ENCODE data around the gene MAST2. TPM values are rescaled to one million over a fixed set of nuclear protein-coding genes. Genes with fewer than 3 reads are reported as not detected.

Gene MAST2
- total RNA-seq, 1 experiment from 2014 or later, result 41.9 TPM

DNA sequence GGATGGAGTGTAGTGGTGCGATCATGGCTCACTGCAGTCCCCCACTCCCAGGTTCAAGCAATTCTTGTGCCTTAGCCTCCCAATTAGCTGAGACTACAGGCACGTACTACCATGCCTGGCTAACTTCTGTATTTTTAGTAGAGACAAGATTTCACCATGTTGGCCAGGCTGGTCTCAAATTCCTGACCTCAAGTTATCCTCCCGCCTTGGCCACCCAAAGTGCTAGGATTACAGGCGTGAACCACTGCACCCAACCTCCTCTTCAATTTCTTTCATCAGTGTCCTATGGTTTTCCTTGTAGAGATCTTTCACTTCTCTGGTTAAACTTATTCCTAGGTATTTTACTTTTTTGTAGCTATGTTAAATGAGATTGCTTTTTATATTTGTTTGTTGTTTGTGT, 10.7 kb upstream of the MAST2 start (continued):
- TF ChIP-seq YY1 (IDR thresholded peaks at IDR 0.05; ENCODE audit: extremely low read depth, insufficient replicate concordance, low read depth, low read length), result no peak

DNA sequence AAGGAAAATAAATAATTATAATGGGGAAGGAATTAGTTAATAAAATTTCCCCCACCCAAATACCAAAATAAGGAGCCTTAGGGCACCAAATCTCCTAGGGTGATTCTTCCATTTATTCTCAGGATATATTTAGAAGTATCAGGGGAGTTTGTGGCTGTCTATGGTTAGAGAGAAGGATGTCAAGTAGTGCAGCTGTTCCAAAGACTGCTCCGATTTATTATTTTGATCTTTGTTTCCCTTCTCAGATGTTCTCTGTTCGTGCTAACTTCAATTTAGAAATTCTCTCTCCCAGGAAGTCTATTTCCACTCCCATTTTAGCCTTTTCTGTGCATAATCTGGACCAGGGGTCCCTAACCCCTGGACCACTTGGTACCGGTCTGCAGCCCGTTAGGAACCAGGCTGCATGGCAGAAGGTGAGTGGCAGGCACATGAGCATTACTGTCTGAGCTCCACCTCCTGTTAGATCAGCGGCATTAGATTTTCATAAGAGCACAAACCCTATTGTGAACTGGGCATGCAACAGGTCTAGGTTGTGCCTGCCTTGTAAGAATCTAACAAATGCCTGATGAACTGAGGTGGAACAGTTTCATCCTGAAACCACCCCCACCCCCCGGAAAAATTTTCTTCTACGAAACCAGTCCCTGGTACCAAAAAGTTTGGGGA, 9.3 kb upstream of the MAST2 start:
- peak; percentile 71 for ATAC-seq
- Histone ChIP-seq H3K79me2 (ENCODE audit: insufficient read depth, low read length) (no peaks in the 10 kb centered on the region), H3K27ac (ENCODE audit: low read depth, low read length) (no peak overlapping the region), H3K4me2 (ENCODE audit: low read length) (peak overlapping the region; percentile 36), H3K9me3 (ENCODE audit: control insufficient read depth in 1 of 2, insufficient read depth in 1 of 2, low read depth in 1 of 2, low read length in 2 of 2) (no peaks in the 10 kb centered on the region), H3K36me3 (ENCODE audit: control insufficient read depth in 1 of 2, insufficient read depth in 2 of 2, low read length in 2 of 2) (no peaks in the 10 kb centered on the region), H3K9ac (ENCODE audit: low read length) (no peak overlapping the region), H3K9me2 (ENCODE audit: insufficient read depth) (no peaks in the 10 kb centered on the region), H4K20me1 (ENCODE audit: insufficient read depth) (no peaks in the 10 kb centered on the region), H3K4me3 (replicated peaks in 1 of 2; ENCODE audit: low read depth in 1 of 2, low read length in 2 of 2) (no peak overlapping the region), H3K4me1 (ENCODE audit: control insufficient read depth in 1 of 2, insufficient read depth in 2 of 2, low read length in 2 of 2) (no peaks in the 10 kb centered on the region; a peak in 1 of 4 replicates), H3K27me3 (ENCODE audit: insufficient read depth, low read length) (no peaks in the 10 kb centered on the region), H2AFZ (ENCODE audit: low read depth, low read length, poor library complexity, severe bottlenecking) (peak overlapping the region; percentile 83)
- CTCF ChIA-PET, result interaction anchor here (0.6 kb wide), 1 partner anchor 96 kb away, joined by 5 read pairs; no protein-coding TSS in a partner anchor
- POLR2A ChIA-PET, result interaction anchor here (1.2 kb wide), 1 partner anchor 107 kb away, joined by 3 read pairs; no protein-coding TSS in a partner anchor
- no peak for DNase-seq (ENCODE audit: low read depth, low spot score)
- no TSS peak for BruUV-seq (replicated peaks)
- RAD21 ChIA-PET (ENCODE audit: low non-redundant PET in 1 of 2, low total read pairs in 2 of 2, uncharacterized antibody in 2 of 2, unreplicated experiment in 2 of 2), result no interaction called here
- intact Hi-C loops (cut with micrococcal nuclease), result no loop called here
- TF ChIP-seq RAD21 (IDR thresholded peaks at IDR 0.05; ENCODE audit: low read depth) (peak; percentile 17; the same call in 1 of the 2 replicates), ZNF274 (IDR thresholded peaks at IDR 0.05; ENCODE audit: low read depth, low read length) (no peak), SP1 (IDR thresholded peaks at IDR 0.05; ENCODE audit: low read depth) (no peak)

DNA sequence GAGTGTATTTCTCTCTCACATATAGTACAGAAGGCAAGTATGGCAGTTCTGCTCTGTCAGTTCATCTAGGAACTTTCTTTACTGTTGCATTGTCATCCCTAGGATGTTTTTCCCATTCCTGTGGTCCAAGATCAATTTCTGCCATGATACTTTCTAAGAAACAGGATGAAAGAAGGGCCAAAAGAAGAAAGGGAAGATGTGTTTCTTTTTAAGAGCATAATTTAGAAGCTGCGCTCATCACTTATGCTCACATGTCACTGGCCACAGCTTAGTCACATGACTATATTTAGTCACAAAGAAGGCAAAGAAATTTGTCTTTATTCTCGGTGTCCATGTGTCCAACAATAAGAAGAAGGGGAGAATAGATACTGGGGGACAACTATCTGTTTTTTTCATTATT, 7.0 kb upstream of the MAST2 start:
- Histone ChIP-seq H3K4me1 (ENCODE audit: control insufficient read depth in 1 of 2, insufficient read depth in 2 of 2, low read length in 2 of 2) (no peaks in the 10 kb centered on the region; a peak in 1 of 4 replicates), H2AFZ (ENCODE audit: low read depth, low read length, poor library complexity, severe bottlenecking) (no peak overlapping the region), H3K4me2 (ENCODE audit: low read length) (no peak overlapping the region), H3K27ac (ENCODE audit: low read depth, low read length) (no peak overlapping the region), H3K9me2 (ENCODE audit: insufficient read depth) (no peaks in the 10 kb centered on the region), H4K20me1 (ENCODE audit: insufficient read depth) (no peaks in the 10 kb centered on the region), H3K4me3 (replicated peaks in 1 of 2; ENCODE audit: low read depth in 1 of 2, low read length in 2 of 2) (no peak overlapping the region), H3K79me2 (ENCODE audit: insufficient read depth, low read length) (no peaks in the 10 kb centered on the region), H3K9me3 (ENCODE audit: control insufficient read depth in 1 of 2, insufficient read depth in 1 of 2, low read depth in 1 of 2, low read length in 2 of 2) (no peaks in the 10 kb centered on the region), H3K36me3 (ENCODE audit: control insufficient read depth in 1 of 2, insufficient read depth in 2 of 2, low read length in 2 of 2) (no peaks in the 10 kb centered on the region), H3K27me3 (ENCODE audit: insufficient read depth, low read length) (no peaks in the 10 kb centered on the region), H3K9ac (ENCODE audit: low read length) (no peak overlapping the region)
- RAD21 ChIA-PET (ENCODE audit: low non-redundant PET in 1 of 2, low total read pairs in 2 of 2, uncharacterized antibody in 2 of 2, unreplicated experiment in 2 of 2), result no interaction called here
- BruUV-seq (replicated peaks), result no TSS peak
- POLR2A ChIA-PET, result no interaction called here
- intact Hi-C loops (cut with micrococcal nuclease), result no loop called here
- CTCF ChIA-PET, result no interaction called here
- no peak for ATAC-seq
- no peak for DNase-seq (ENCODE audit: low read depth, low spot score)
- TF ChIP-seq EGR1 (IDR thresholded peaks at IDR 0.05; ENCODE audit: low read depth) (no peak), SIN3A (IDR thresholded peaks at IDR 0.05; ENCODE audit: low read depth) (no peak), JUND (IDR thresholded peaks at IDR 0.05) (no peak), ZNF274 (IDR thresholded peaks at IDR 0.05; ENCODE audit: low read depth, low read length) (no peak), CEBPB (IDR thresholded peaks at IDR 0.05; ENCODE audit: low read depth) (no peak), ELF1 (IDR thresholded peaks at IDR 0.05; ENCODE audit: borderline replicate concordance, low read depth) (no peak), CBX3 (IDR thresholded peaks at IDR 0.05; ENCODE audit: low read depth) (no peak)
- TF ChIP-seq, protein P1, sequence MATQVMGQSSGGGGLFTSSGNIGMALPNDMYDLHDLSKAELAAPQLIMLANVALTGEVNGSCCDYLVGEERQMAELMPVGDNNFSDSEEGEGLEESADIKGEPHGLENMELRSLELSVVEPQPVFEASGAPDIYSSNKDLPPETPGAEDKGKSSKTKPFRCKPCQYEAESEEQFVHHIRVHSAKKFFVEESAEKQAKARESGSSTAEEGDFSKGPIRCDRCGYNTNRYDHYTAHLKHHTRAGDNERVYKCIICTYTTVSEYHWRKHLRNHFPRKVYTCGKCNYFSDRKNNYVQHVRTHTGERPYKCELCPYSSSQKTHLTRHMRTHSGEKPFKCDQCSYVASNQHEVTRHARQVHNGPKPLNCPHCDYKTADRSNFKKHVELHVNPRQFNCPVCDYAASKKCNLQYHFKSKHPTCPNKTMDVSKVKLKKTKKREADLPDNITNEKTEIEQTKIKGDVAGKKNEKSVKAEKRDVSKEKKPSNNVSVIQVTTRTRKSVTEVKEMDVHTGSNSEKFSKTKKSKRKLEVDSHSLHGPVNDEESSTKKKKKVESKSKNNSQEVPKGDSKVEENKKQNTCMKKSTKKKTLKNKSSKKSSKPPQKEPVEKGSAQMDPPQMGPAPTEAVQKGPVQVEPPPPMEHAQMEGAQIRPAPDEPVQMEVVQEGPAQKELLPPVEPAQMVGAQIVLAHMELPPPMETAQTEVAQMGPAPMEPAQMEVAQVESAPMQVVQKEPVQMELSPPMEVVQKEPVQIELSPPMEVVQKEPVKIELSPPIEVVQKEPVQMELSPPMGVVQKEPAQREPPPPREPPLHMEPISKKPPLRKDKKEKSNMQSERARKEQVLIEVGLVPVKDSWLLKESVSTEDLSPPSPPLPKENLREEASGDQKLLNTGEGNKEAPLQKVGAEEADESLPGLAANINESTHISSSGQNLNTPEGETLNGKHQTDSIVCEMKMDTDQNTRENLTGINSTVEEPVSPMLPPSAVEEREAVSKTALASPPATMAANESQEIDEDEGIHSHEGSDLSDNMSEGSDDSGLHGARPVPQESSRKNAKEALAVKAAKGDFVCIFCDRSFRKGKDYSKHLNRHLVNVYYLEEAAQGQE (IDR thresholded peaks at IDR 0.05; ENCODE audit: low read depth), result no peak
- TF ChIP-seq, protein P2, sequence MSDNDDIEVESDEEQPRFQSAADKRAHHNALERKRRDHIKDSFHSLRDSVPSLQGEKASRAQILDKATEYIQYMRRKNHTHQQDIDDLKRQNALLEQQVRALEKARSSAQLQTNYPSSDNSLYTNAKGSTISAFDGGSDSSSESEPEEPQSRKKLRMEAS (IDR thresholded peaks at IDR 0.05), result no peak
- TF ChIP-seq, protein P3, sequence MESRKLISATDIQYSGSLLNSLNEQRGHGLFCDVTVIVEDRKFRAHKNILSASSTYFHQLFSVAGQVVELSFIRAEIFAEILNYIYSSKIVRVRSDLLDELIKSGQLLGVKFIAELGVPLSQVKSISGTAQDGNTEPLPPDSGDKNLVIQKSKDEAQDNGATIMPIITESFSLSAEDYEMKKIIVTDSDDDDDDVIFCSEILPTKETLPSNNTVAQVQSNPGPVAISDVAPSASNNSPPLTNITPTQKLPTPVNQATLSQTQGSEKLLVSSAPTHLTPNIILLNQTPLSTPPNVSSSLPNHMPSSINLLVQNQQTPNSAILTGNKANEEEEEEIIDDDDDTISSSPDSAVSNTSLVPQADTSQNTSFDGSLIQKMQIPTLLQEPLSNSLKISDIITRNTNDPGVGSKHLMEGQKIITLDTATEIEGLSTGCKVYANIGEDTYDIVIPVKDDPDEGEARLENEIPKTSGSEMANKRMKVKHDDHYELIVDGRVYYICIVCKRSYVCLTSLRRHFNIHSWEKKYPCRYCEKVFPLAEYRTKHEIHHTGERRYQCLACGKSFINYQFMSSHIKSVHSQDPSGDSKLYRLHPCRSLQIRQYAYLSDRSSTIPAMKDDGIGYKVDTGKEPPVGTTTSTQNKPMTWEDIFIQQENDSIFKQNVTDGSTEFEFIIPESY (IDR thresholded peaks at IDR 0.05; ENCODE audit: extremely low read depth, insufficient replicate concordance, low read length), result no peak
